Stimulated activated CD8-positive, alpha-beta memory T cell treated with anti-CD3 and anti-CD28 coated beads, Interleukin-15, amount 100 ng/mL, for 4 hours (primary cell): ENCODE data around the gene MYLK3.

Experiments used
- DNase-seq, 2 donors: peaks; one replicate each; pipeline ENCODE4 v3.0.0-alpha.2; 2020; ENCODE audit warnings: low read depth in 2 of 2

MYLK3 gene

DNA sequence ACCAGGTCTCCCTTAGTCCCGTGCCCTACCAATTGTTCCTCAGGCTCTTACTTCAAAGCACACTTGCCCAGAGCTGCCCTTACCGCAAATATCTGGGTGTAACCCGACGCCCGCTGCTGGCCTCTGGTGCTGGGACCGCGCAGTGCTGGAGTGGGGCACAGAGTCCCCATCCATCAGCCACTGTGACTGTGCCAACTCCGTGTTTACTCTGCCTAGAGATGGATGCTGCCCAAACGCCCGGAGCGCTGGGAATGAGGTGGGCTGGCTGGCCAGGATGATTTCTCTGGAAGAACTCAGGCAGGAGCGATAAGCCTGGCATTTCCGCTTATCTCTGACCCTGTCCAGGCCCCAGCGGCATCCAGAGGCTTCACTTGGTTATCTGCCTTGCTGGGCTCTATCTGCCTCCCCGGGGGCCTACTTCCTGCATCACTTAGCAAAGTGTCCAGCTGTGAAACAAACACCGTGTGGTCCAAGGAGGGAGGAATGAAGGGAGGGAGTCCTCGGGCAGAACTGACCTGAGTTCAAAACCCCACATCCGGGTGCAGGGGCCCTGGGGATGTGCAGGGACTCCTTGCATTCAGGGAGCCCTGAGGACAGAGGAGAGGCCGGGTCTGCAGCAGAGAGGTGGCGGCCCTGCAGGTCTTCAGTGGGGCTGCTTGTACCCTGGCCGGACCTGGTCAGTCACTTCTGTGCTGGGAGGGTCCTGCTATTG is 9.4 kb upstream of the MYLK3 start:
- no peak for DNase-seq

DNA sequence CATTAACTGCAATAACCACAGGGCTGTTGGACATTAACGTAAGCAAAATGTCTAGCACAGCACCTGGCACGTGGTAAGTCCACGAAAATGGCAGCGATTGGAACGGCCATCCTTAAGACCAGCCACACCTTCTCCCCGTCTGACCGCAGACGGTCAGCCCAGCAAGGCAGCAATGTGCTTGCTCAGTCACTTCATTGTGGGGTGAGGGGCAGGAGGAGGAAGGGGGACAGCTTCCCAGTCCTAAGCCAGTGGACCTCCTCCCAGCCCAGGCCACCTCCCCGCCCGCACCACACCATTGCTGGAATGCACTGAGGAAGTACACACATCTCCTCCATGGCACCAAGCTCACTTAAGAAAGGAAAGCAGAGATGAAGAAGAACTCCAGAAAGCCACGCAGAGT is 8.6 kb upstream of the MYLK3 start:
- no peak for DNase-seq

- DNase-seq = no peak
These were observed 4.9 kb upstream of the MYLK3 start for GRCh38 chr16:46753015-46753414.

- DNase-seq = no peak
These were observed 3.2 kb upstream of the MYLK3 start for GRCh38 chr16:46751381-46751780.

GRCh38 chr16:46748775-46749705 is 896 bp upstream of the MYLK3 start:
- DNase-seq = no peak

DNA sequence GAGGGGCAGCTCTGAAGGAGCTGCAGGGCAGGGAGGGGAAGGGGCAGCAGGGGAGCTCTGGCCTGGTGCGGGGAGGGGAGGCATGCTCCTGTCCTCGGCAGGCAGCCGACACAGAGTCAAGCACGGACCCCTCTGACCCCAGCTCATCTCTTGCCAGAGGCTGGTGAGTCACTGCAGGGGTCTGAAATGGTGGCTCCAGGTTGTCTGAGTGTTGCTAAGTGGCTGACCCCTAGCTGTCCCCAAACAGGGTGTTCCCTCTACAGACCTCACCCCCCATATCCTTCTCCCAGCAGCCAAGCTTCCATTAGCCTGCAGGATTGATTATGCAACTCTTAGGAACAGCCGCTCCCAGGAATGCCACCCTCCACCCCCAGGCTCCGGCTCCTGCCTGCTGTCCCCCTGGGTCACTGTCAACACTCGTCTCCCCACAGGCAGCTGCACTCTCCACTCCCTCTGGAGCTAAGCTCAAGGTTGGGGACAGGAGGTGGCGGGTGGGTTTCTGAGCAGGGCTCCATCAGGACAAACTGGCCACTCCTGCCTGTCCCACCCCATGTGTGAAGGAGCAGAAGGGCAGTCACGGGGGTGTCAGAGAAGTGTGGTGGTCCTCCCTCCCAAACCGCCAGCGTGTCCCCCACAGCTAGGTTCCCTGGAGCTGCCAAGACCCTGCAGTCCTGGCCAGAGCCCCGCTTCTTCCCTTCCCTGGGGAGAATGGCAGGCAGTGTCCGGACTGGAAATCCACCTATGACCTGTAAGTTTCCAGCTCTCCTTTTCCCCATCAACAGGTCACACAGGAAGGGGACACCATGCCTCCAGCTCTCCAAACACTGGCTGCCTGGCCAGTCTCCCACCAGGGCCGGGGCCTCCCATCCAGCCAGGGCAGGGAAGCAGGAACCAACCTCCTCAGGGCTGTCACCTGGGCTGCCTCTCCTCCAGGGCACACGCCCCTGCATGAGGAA is 1.0 kb downstream of the MYLK3 start:
- DNase-seq = no peak

- no peak for DNase-seq
These were observed 2.5 kb downstream of the MYLK3 start for GRCh38 chr16:46745617-46746016.

- DNase-seq = no peak
These were observed 4.9 kb downstream of the MYLK3 start for GRCh38 chr16:46743232-46743719.

GRCh38 chr16:46739934-46740333 is 8.2 kb downstream of the MYLK3 start:
- no peak for DNase-seq

DNA sequence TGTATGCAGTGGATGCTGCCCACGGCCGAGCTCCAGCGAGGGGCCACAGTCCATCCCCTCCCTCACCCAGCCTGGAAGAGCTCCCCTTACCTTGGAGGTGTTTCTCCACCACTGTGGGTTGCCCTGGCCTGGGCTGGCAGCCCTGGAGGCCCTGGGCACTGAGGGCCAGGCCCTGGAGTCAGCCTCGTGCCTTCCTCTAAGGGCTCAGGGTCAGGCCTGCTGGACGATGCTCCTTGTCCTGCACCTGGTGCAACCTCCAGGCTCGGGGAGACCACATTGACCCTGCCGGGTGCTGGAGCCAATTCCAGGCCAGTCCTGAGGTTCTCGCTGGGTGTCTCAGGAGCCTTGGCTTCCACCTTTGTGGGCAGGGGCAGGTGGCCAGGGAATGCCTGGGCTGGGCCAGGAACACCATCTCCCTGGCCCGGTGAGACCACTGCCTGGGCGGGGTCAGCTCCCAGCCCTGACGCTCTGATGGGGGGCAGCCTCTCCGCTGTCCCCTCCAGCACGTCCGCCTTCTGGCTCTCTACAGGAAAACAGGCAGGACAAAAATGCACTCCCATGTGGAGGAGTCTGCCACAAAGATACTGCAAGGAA is 10.4 kb downstream of the MYLK3 start:
- DNase-seq = no peak

GRCh38 chr16:46736695-46737094 is 11.4 kb downstream of the MYLK3 start:
- DNase-seq = no peak

- DNase-seq = no peak
These were observed 14.8 kb downstream of the MYLK3 start for GRCh38 chr16:46733319-46733830.

- DNase-seq = no peak
These were observed 15.6 kb downstream of the MYLK3 start for GRCh38 chr16:46732561-46732960.

- DNase-seq = no peak
These were observed 16.2 kb downstream of the MYLK3 start for GRCh38 chr16:46731691-46732555.

DNA sequence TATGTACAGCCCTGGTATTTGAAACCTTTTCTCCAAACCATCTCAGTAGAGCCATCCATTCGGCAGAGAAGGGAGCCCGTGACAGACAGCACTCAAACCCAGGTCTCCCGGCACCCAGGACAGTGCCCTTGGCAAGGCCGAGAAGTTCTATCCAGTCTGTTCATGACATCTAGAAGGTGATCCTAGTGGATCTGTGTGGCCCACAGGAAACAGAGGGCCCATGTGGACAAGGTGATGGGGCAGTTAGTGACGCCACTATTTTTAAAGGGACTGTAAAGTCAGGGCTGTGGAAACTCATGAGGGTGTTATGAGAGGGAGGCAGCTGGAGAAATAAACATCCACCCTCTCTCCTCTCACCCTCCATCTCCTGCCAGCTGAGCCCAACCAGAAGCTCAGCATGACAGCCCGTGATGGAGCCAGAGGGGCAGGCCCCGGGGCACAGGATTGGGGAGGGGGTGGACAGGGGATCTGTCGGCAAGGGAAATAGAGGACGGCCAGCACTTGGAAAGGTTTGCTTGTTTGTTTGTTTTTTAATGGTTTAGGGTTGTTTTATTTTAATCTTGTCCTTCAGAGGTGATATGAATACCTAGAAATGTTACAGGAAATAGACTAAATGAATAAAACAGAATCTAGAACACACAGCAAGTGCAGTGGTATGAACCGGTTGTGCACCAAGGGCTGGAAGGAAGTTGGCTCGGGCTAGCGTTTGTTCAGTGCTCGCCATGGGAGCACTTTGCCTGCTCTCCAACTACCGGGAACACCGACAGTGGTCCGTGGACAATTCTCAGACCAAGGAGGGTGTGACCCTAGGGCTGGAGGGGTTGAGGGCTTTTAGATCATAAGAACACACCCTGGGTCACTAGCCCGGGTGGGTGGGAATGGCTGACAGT is 17.1 kb downstream of the MYLK3 start:
- no peak for DNase-seq

- DNase-seq = no peak
These were observed 18.0 kb downstream of the MYLK3 start for GRCh38 chr16:46730126-46730525.

DNA sequence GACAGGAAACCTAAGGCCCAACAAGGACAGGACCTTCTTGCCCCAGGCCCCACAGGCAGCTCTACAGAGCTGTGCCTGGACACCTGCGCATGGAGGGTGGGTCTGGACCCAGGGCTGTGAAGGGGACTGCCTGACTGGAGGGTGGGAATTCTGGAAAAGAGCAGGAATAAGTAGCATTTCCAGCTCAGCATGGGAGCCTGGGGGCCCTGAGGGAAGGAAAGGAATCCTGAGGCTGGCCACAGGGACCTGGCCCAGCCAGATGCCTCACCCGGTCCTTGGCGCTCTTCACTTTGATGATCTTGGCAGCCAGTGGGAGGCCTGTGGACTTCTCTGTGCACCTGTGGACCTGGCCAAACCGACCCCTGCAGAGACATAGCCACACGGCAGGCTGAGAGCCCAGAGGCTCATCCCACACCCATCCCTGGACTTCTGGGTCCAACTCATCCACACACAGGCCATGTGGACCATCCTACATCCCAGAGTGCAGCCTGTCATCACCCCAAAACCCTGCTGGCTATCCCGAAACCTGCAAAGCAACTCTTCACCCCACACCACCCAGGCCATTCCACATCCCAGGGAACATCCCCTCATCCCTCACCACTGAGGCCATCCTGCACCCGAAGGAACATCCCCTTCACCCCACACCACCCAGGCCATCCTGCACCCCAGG is 18.7 kb downstream of the MYLK3 start:
- DNase-seq = no peak

DNA sequence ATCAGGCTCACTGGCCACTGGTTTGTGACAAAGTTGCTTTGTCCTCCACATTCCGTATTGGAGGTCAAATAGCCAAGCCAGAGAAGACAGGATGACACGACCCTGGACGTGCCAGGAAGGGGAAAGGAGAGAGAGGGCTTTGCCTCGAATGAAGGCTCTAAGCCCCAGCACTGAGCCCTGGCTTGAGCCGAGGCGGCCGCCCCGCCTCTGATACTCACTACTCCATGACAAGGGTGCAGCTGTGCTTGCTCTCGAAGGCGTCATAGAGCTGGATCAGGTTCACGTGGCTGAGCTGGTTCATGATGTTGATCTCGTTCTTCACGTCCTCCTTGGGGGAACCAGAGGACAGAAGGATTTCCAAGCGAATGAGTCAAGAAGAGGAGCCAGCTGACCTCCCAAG is 19.3 kb downstream of the MYLK3 start:
- no peak for DNase-seq

- no peak for DNase-seq
These were observed 20.5 kb downstream of the MYLK3 start for GRCh38 chr16:46727630-46728029.
